Suprapubic skin (tissue), 3 donors: ENCODE measurements around the gene FRAT2.

Experiments
- CTCF ChIP-seq, 2 donors: fragments of 200-600 bp in 1 of 2; fragments of 450-650 bp in 1 of 2; sonication (generic) in 1 of 2; IDR thresholded peaks; one replicate each; pipeline ENCODE4 v1.5.1; 2016 to 2019; ENCODE audit warnings: antibody characterized with exemption in 2 of 2, mild to moderate bottlenecking in 1 of 2, moderate library complexity in 1 of 2
- POLR2AphosphoS5 ChIP-seq, 3 donors: sonication (generic); formaldehyde crosslinking; IDR thresholded peaks; one replicate each; pipeline ENCODE4 v1.6.1; 2017; ENCODE audit warnings: antibody characterized with exemption in 3 of 3

DNA sequence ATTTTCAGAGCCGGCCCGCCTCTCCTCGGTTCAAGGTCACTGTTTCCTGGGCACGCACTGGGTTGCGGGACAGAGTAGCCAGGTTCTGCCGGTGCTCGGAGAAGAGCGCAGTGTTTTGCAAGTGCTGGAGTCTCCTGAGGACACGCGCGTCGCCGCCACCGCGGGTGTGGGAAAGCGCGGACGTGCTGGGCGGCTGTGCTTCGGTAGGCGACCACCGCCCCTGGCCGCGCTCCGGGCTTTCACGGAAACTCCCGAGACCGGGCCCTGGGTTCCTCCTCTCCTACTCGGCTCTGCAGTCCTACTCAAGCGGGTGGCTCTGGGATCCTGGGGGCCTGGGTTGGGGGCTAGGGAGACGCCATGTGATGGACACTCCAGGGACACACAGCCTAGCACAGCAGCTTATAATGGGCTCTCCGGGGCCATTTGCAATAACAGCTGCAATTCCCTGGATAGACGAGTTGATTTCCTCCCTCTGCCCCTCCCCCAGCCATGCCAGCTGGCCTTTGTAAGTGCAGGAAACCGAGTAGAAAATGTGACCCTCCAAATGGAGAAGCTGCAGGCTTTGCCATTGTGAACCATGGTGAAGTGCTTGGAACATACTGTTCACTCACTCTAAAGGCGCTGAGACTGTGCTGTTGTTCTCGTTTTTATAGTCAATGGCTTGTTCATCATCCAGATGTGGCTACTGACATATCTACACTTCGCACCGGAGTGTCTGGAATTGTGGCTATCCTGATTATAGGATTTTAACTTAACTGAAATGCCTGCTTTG is 13.3 kb downstream of the FRAT2 start:
- TF ChIP-seq CTCF (IDR thresholded peaks at IDR 0.05) (no peak), POLR2AphosphoS5 (IDR thresholded peaks at IDR 0.05) (no peak)
